C4-2B (cell line): Measurements from ENCODE around the gene CHID1.

ENCODE experiments used
- H3K27ac ChIP-seq: fragments of 450-650 bp; 2 replicates; pipeline ENCODE4 v1.5.1; 2017
- ZFX ChIP-seq: fragments of 450-650 bp; IDR thresholded peaks from 2 replicates; pipeline ENCODE4 v1.6.1; 2017
- TF ChIP-seq, protein P1 (sequence below): fragments of 450-650 bp; conservative IDR thresholded peaks from 2 replicates; pipeline ENCODE4 v1.5.1; 2017; ENCODE audit warnings: mild to moderate bottlenecking

CHID1 gene

DNA sequence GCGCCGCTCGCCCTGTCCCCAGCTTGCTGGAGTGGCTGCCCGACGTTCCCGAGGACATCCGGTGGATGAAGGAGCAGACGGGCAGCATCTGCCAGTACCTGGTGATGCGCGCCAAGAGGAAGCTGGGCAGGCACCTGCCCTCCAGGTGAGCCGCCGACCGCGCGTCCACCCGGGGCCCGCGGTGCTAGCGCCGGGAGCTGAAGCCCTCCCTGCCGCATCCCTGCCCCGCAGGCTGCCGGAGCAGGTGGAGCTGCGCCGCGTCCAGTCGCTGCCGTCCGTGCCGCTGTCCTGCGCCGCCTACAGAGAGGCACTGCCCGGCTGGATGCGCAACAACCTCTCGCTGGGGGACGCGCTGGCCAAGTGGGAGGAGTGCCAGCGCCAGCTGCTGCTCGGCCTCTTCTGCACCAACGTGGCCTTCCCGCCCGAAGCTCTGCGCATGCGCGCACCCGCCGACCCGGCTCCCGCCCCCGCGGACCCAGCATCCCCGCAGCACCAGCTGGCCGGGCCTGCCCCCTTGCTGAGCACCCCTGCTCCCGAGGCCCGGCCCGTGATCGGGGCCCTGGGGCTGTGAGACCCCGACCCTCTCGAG lies 86.2 kb downstream of the CHID1 start:
- peak overlapping the region; percentile 98 for H3K27ac ChIP-seq
- TF ChIP-seq, protein P1, sequence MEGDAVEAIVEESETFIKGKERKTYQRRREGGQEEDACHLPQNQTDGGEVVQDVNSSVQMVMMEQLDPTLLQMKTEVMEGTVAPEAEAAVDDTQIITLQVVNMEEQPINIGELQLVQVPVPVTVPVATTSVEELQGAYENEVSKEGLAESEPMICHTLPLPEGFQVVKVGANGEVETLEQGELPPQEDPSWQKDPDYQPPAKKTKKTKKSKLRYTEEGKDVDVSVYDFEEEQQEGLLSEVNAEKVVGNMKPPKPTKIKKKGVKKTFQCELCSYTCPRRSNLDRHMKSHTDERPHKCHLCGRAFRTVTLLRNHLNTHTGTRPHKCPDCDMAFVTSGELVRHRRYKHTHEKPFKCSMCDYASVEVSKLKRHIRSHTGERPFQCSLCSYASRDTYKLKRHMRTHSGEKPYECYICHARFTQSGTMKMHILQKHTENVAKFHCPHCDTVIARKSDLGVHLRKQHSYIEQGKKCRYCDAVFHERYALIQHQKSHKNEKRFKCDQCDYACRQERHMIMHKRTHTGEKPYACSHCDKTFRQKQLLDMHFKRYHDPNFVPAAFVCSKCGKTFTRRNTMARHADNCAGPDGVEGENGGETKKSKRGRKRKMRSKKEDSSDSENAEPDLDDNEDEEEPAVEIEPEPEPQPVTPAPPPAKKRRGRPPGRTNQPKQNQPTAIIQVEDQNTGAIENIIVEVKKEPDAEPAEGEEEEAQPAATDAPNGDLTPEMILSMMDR = no peak
- TF ChIP-seq ZFX = 0 out of 2 replicates have a peak, but pooled peaks have one; percentile 14

DNA sequence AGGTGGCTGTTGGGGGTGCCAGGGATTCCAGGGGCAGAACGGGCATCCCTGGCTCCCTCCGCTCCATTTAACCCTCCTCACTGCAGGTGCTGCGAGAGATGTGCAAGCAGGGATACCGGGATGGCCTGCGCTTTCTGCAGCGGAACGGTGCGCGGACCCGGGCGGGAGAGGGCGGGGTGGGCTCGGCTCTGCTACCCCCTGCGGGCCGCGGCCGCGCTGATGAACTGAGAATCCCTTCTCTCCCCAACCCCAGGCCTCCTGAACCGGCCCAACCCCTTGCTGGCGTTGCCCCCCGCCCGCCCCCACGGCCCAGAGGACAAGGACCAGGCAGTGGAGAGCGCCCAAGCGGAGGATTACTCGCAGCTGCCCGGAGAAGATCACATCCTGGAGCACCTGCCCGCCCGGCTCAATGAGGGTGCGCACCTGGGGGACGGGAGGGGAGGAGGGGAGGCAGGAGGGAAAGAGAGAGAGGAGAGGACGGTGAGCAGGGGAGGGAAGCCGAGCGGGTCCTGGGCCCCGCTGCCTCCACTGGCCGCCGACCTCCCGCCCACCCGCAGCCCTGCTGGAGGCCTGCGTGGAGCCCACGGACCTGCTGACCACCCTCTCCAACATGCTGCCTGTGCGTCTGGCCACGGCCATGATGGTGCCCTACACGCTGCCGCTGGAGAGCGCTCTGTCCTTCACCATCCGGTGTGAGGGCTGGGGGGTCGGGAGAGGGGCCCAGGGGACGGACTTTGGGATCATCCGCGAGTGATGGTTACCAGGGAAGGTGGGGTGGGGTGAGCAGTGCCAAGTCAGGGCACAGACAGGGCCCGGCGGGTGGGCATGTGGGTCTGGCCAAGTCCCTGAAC lies 86.9 kb downstream of the CHID1 start:
- TF ChIP-seq, protein P1 = no peak
- no peak for TF ChIP-seq ZFX
- H3K27ac ChIP-seq = peak overlapping the region; percentile 98

DNA sequence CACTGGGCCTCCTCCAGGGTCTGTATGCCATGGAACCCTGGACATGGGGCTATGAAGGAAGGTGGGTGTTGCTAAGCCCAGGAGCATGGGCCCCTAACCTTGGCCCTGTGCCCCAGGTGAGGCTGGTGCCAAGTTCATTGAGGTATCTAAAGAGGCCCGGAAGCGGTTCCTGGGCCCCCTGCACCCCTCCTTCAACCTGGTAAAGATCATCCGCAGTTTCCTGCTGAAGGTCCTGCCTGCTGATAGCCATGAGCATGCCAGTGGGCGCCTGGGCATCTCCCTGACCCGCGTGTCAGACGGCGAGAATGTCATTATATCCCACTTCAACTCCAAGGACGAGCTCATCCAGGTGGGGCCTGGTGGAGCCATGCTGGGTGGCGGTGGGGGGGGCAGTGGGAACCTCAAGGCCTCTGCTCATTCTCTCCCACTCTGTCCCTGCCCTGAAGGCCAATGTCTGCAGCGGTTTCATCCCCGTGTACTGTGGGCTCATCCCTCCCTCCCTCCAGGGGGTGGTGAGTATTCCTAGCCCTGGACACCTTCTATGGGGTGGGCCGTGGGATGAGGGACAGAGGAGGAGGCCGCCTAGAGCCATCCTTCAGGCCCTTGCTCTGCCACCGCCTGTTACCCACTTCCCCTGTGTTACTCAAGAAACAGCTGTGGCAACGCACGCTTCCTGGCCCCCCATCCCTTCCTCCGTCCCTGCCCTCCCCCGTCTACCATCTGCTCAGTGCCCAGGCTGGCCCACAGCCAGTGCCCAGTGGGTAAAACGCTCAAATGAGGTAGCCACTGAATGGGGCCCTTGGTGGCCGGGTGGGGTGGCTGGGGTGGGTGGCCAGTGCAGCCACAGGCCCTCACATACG lies 88.9 kb downstream of the CHID1 start:
- TF ChIP-seq ZFX = no peak
- TF ChIP-seq, protein P1 = no peak
- H3K27ac ChIP-seq = peak overlapping the region; percentile 80

DNA sequence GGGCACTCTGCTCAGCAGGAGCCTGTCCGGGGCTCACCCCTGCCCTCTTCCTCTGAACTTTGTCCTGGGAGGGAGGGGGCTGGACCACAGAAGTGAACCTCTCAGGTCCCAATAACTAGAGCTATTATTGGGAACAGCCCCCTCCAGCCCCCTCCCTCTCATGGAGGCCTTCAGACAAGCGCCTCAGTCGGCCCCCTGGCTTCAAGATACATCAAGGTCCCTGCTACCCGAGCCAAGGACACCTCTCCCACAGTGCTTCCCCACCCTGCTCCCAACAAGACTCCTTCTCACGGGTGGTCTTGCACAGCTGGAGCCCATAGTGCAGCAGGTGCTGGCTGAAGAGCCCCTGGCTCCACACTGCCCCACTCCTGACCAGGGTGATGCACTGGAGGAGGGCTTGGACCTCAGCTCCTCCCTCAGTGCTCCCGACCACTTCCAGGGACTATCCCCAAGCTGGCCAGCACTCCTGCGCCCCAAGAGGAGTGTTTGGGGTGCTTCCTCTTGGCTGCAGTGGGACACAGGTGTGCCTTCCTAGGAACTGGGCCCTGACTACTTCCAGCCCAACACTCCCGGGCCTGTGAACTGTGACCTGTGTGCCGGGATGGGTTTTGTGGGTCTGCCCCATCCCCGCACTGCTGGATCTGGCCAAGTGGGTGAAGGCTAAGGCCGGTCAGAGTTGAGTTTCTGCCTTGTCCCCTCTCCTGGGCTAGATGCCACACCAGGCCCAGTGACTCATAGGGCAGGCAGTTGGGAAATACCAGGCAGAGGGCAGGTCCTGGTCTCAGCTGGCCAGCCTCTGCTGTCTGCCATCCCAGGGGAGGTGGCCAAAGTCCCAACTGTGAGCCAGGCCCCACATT lies 89.7 kb downstream of the CHID1 start:
- no peak for TF ChIP-seq ZFX
- TF ChIP-seq, protein P1 = no peak
- peak overlapping the region; percentile 80 for H3K27ac ChIP-seq

DNA sequence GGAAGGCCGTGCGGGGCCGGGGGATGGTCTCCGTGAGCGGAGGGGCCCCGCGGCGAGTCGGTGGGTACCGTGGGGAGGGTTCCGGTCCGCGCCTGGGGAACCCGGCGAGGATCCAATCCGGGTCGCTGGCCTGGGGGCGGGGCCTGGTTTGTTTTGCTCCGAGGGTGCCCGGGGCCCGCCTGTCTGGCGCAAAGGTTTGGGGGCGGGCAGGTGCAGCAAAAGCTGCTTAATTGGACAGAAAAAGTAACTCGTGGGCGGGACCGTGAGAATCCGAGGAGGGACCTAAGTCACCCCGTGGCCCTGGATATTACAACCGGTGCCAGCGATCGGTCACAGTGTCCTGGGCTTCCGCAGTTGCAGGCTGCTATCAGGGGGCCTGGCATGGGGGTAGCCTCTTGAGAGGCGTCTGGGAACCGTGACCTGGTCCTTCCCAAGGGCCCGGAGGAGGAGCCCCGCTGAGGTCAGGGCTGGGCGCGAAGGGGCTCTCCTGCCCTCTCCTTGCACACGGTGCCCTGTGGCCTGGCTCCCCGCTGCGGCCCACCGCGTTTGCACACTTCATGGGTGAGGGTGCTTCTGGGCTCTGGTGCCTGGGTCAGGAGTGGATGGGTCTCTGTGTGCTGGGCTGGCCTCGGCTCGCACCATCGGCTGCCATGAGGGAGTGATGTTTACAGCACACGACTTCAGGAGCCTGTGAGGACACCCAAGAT lies 90.5 kb downstream of the CHID1 start:
- TF ChIP-seq, protein P1 = no peak
- H3K27ac ChIP-seq = peak overlapping the region; percentile 80

DNA sequence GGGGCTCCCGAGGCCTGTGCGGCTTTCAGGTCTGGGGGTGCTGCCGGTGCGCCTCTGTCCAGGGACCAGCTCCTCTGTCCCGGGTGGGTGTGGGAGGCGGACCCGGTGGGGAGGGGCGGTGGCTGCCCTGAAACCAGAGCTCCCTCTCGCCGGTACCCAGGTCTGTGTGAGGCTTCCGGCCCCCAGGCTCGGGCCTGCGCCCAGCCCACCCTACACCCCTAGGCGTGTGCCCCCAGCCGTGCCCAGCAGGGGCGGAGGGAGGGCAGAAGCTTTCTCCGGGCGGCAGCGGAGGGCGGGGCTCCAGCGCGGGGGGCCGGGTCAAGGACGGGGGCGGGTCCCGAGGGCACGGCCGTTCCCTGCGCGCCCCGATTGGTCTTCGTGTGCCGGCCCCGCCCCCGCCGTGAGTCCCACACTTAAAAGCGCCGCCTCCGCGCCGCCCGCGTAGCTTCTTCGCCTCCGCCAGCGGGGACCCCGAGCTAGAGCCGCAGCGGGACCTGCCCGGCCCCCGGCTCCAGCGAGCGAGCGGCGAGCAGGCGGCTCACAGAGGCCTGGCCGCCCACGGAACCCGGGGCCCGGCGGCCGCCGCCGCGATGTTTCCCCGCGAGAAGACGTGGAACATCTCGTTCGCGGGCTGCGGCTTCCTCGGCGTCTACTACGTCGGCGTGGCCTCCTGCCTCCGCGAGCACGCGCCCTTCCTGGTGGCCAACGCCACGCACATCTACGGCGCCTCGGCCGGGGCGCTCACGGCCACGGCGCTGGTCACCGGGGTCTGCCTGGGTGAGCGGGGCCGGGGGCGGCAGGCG lies 91.3 kb downstream of the CHID1 start:
- no peak for TF ChIP-seq ZFX
- TF ChIP-seq, protein P1 = no peak
- peak overlapping the region; percentile 80 for H3K27ac ChIP-seq
